IMR-90 (cell line): ENCODE measurements around the gene PPP1R9A. TPM values are rescaled to one million over a fixed set of nuclear protein-coding genes. Genes with fewer than 3 reads are reported as not detected.

Experiments used
- ATAC-seq: fragments of 200-7000 bp; cut with Tn5 transposase; 2 replicates; pipeline ENCODE4 v1.9.1; 2020; ENCODE audit warnings: low read depth, mild to moderate bottlenecking, moderate library complexity
- BruUV-seq: library from RNA; stranded (reverse); fragments of 400-500 nt; replicated peaks from 2 replicates; lab custom pipeline; 2021; lab: Mats Ljungman, UMichigan
- CTCF ChIA-PET: fragments of 300-600 bp; formaldehyde crosslinking; extraction: SDS; loops from one replicate; lab custom pipeline; 2021; ENCODE audit warnings: antibody characterized with exemption; lab: Yijun Ruan, JAX
- POLR2A ChIA-PET: fragments of 300-600 bp; sonication (Branson Sonifier 250); formaldehyde crosslinking; loops from one replicate; lab custom pipeline; 2022; ENCODE audit warnings: antibody characterized with exemption; ENCODE audit not compliant: unreplicated experiment; lab: Charles Lee
- DNase-seq: peaks from one replicate; pipeline ENCODE4 v3.0.0; 2013
- H2AFZ ChIP-seq: replicated peaks from 2 replicates; pipeline ENCODE3; 2013; ENCODE audit warnings: low read length, mild to moderate bottlenecking; ENCODE audit not compliant: poor library complexity
- H2AK5ac ChIP-seq: 2 replicates; pipeline ENCODE4 v1.6.1; 2013; ENCODE audit warnings: low read depth, low read length, inconsistent platforms
- H2AK9ac ChIP-seq: replicated peaks from 2 replicates; pipeline ENCODE3; 2013; ENCODE audit warnings: mild to moderate bottlenecking, low read depth, low read length, moderate library complexity; ENCODE audit not compliant: poor library complexity
- H2BK120ac ChIP-seq: 2 replicates; pipeline ENCODE4 v1.6.1; 2013; ENCODE audit warnings: low read depth, low read length, inconsistent platforms
- H2BK15ac ChIP-seq: 3 replicates; pipeline ENCODE4 v1.6.1; 2013; ENCODE audit warnings: low read depth, low read length, inconsistent platforms
- H2BK20ac ChIP-seq: 2 replicates; pipeline ENCODE4 v1.6.1; 2013; ENCODE audit warnings: low read depth, mild to moderate bottlenecking, inconsistent platforms, low read length, moderate library complexity
- H2BK5ac ChIP-seq: 2 replicates; pipeline ENCODE4 v1.6.1; 2013; ENCODE audit warnings: mild to moderate bottlenecking, low read depth, low read length, inconsistent platforms; ENCODE audit not compliant: poor library complexity, severe bottlenecking
- H3K14ac ChIP-seq: replicated peaks from 2 replicates; pipeline ENCODE4 v1.6.1; 2013; ENCODE audit warnings: low read depth, low read length, inconsistent platforms
- H3K18ac ChIP-seq: 2 replicates; pipeline ENCODE4 v1.6.1; 2013; ENCODE audit warnings: low read depth, low read length, control low read depth
- H3K23ac ChIP-seq: 2 replicates; pipeline ENCODE4 v1.6.1; 2013; ENCODE audit warnings: low read depth, low read length, inconsistent platforms
- H3K27ac ChIP-seq: 2 replicates; pipeline ENCODE4 v1.5.1; 2013; ENCODE audit warnings: mild to moderate bottlenecking, control low read depth, low read length; ENCODE audit not compliant: insufficient read depth
- H3K27me3 ChIP-seq: 2 replicates; pipeline ENCODE4 v1.6.1; 2013; ENCODE audit warnings: low read length; ENCODE audit not compliant: control insufficient read depth, insufficient read depth
- H3K36me3 ChIP-seq: 2 replicates; pipeline ENCODE4 v1.6.1; 2013; ENCODE audit warnings: low read length, mixed read lengths; ENCODE audit not compliant: control insufficient read depth, insufficient read depth
- H3K4ac ChIP-seq: 2 replicates; pipeline ENCODE4 v1.6.1; 2013; ENCODE audit warnings: low read depth, low read length, inconsistent platforms
- H3K4me1 ChIP-seq: 2 replicates; pipeline ENCODE4 v1.6.1; 2013; ENCODE audit warnings: low read length, mixed read lengths; ENCODE audit not compliant: control insufficient read depth, insufficient read depth
- H3K4me2 ChIP-seq: 2 replicates; pipeline ENCODE4 v1.6.1; 2013; ENCODE audit warnings: low read depth, mild to moderate bottlenecking, control low read depth, low read length, moderate library complexity
- H3K4me3 ChIP-seq: 2 replicates; pipeline ENCODE4 v1.5.1; 2013; ENCODE audit warnings: low read depth, mild to moderate bottlenecking, control low read depth, low read length, moderate library complexity; ENCODE audit not compliant: insufficient read depth
- H3K56ac ChIP-seq: 2 replicates; pipeline ENCODE4 v1.6.1; 2013; ENCODE audit warnings: low read length, inconsistent platforms; ENCODE audit not compliant: insufficient read depth; ENCODE audit errors: extremely low read depth
- H3K79me1 ChIP-seq, 2 experiments: 2 replicates each; pipeline ENCODE4 v1.6.1; 2013; ENCODE audit warnings: low read length in 2 of 2, inconsistent platforms in 1 of 2, low read depth in 1 of 2
- H3K9ac ChIP-seq: 2 replicates; pipeline ENCODE4 v1.6.1; 2013; ENCODE audit warnings: low read depth, low read length, control low read depth
- H3K9me1 ChIP-seq: 2 replicates; pipeline ENCODE4 v1.6.1; 2013; ENCODE audit warnings: low read length, inconsistent platforms; ENCODE audit not compliant: insufficient read depth
- H3K9me3 ChIP-seq: 2 replicates; pipeline ENCODE4 v1.6.1; 2013; ENCODE audit warnings: low read length; ENCODE audit not compliant: control insufficient read depth, insufficient read depth
- H4K20me1 ChIP-seq: 2 replicates; pipeline ENCODE4 v1.6.1; 2013; ENCODE audit warnings: low read length, inconsistent platforms; ENCODE audit not compliant: insufficient read depth
- H4K5ac ChIP-seq: 2 replicates; pipeline ENCODE4 v1.6.1; 2013; ENCODE audit warnings: mild to moderate bottlenecking, low read depth, low read length, control low read depth
- H4K8ac ChIP-seq, 2 experiments: 2 replicates each; pipeline ENCODE4 v1.6.1; 2013; ENCODE audit warnings: low read depth in 2 of 2, low read length in 2 of 2, control low read depth in 1 of 2, inconsistent platforms in 1 of 2
- H4K91ac ChIP-seq: 2 replicates; pipeline ENCODE4 v1.6.1; 2013; ENCODE audit warnings: low read depth, low read length, inconsistent platforms; ENCODE audit not compliant: insufficient read depth
- BHLHE40 ChIP-seq: fragments of 150-350 bp; IDR thresholded peaks from 2 replicates; pipeline ENCODE4 v1.6.1; 2016; ENCODE audit warnings: mild to moderate bottlenecking, low read depth, low read length
- CEBPB ChIP-seq: IDR thresholded peaks from 2 replicates; pipeline ENCODE4 v1.6.1; 2012; ENCODE audit warnings: low read depth, low read length, improper control_type of control experiment
- CHD1 ChIP-seq: IDR thresholded peaks from 2 replicates; pipeline ENCODE4 v1.6.1; 2012; ENCODE audit warnings: low read depth, low read length, improper control_type of control experiment
- CTCF ChIP-seq: conservative IDR thresholded peaks from 2 replicates; pipeline ENCODE4 v1.5.1; 2012; ENCODE audit warnings: mild to moderate bottlenecking, low read depth, low read length, improper control_type of control experiment
- FOS ChIP-seq: fragments of 150-350 bp; IDR thresholded peaks from 2 replicates; pipeline ENCODE4 v1.6.1; 2016; ENCODE audit warnings: low read depth, low read length
- MXI1 ChIP-seq: IDR thresholded peaks from 2 replicates; pipeline ENCODE4 v1.6.1; 2012; ENCODE audit warnings: low read depth, mild to moderate bottlenecking, low read length, moderate library complexity, borderline replicate concordance
- POLR2A ChIP-seq: IDR thresholded peaks from 2 replicates; pipeline ENCODE4 v1.6.1; 2012; ENCODE audit warnings: mild to moderate bottlenecking, low read depth, low read length
- RFX5 ChIP-seq: IDR thresholded peaks from 2 replicates; pipeline ENCODE4 v1.8.0; 2012; ENCODE audit warnings: low read depth, mild to moderate bottlenecking, low read length, moderate library complexity
- SMC3 ChIP-seq: fragments of 150-350 bp; IDR thresholded peaks from 2 replicates; pipeline ENCODE4 v1.6.1; 2016; ENCODE audit warnings: low read depth, mild to moderate bottlenecking, antibody characterized with exemption, low read length, moderate library complexity
- USF2 ChIP-seq: fragments of 150-350 bp; IDR thresholded peaks from 2 replicates; pipeline ENCODE4 v1.6.1; 2017; ENCODE audit warnings: mild to moderate bottlenecking, antibody characterized with exemption, low read length, low read depth
- WGBS, 2 experiments: methylation state at CpG; one replicate each; pipeline versions ENCODE4 v1.1.5 to v1.1.7; 2013; ENCODE audit warnings: missing lambda C conversion rate in 2 of 2; ENCODE audit not compliant: insufficient read length in 1 of 2; ENCODE audit errors: extremely low coverage in 2 of 2; 5-methylcytosine and 5-hydroxymethylcytosine counted together
- dilution Hi-C: fragments of 300-500 bp; cut with HindIII; formaldehyde crosslinking; loops from one replicate; pipeline ENCODE4 v1.14.3; 2018; ENCODE audit warnings: low sequenced_read_pairs; ENCODE audit not compliant: unreplicated experiment
- in situ Hi-C: fragments of 300-500 bp; cut with MboI; formaldehyde crosslinking; loops from 3 replicates; pipeline ENCODE4 v1.14.3; 2019; ENCODE audit warnings: low sequenced_read_pairs, inconsistent platforms, mixed read lengths
- intact Hi-C: fragments of 100-400 bp; cut with micrococcal nuclease; formaldehyde crosslinking; loops from 2 replicates; pipeline ENCODE4 v1.10.0; 2022
- polyA plus RNA-seq, 3 experiments: library from polyadenylated mRNA; depleted of rRNA; stranded (reverse); fragments of >200 nt; gene quantifications; 2 replicates each; pipeline ENCODE4 v1.2.3, GENCODE V29; 2012; ENCODE audit warnings: low replicate concordance in 1 of 3
- total RNA-seq: library from RNA; depleted of rRNA; stranded (reverse); fragments of >200 nt; gene quantifications from 2 replicates; pipeline ENCODE4 v1.2.3, GENCODE V29; 2012

PPP1R9A gene
- total and polyA plus RNA-seq, 2 of the 4 experiments (the other 2 are of a cell fraction), result not detected

- H3K4ac ChIP-seq, result no peak overlapping the region
Measured at GRCh38 chr7:95286096-95286495, 378.7 kb downstream of the PPP1R9A start.

More at GRCh38 chr7:95286096-95286495, 378.7 kb downstream of the PPP1R9A start:
- no peak overlapping the region for H2AK9ac ChIP-seq
- intact Hi-C loops, result no loop called here
- H3K9me1 ChIP-seq, result no peaks in the 10 kb centered on the region
- CTCF ChIA-PET, result no interaction called here
- H3K4me2 ChIP-seq, result no peak overlapping the region
- POLR2A ChIA-PET, result no interaction called here
- in situ Hi-C loops, result no loop called here
- H3K36me3 ChIP-seq, result no peaks in the 10 kb centered on the region
- H3K27ac ChIP-seq, result no peak overlapping the region
- no peaks in the 10 kb centered on the region for H3K9me3 ChIP-seq
- H2BK15ac ChIP-seq, result no peak overlapping the region
- H4K20me1 ChIP-seq, result no peaks in the 10 kb centered on the region
- no TSS peak for BruUV-seq
- no peaks in the 10 kb centered on the region for H3K79me1 ChIP-seq
- no peak overlapping the region for H4K91ac ChIP-seq
- no peak overlapping the region for H2BK5ac ChIP-seq
- no peak overlapping the region for H2BK120ac ChIP-seq
- H2AFZ ChIP-seq, result no peak overlapping the region
- no peak overlapping the region for H3K9ac ChIP-seq
- no peak overlapping the region for H4K8ac ChIP-seq
- dilution Hi-C loops, result no loop called here
- no peaks in the 10 kb centered on the region for H3K4me1 ChIP-seq
- no peak for DNase-seq
- ATAC-seq, result no peak
- H3K18ac ChIP-seq, result no peak overlapping the region
- H3K23ac ChIP-seq, result no peak overlapping the region
- no CpG with 5 or more reads among the region's 2 CpGs for WGBS, 2 experiments
- no peak overlapping the region for H3K4me3 ChIP-seq
- H3K56ac ChIP-seq, result no peak overlapping the region
- H4K5ac ChIP-seq, result no peak overlapping the region
- H3K14ac ChIP-seq, result no peak overlapping the region
- no peak overlapping the region for H2AK5ac ChIP-seq
- no peaks in the 10 kb centered on the region; the same call in none of the 2 replicates for H3K27me3 ChIP-seq
- no peak overlapping the region for H2BK20ac ChIP-seq
- TF ChIP-seq CEBPB, result no peak
- TF ChIP-seq RFX5, result no peak
- no peak for TF ChIP-seq MXI1
- no peak for TF ChIP-seq POLR2A
- TF ChIP-seq BHLHE40, result no peak
- TF ChIP-seq FOS, result no peak
- no peak for TF ChIP-seq SMC3
- no peak for TF ChIP-seq CHD1
- no peak for TF ChIP-seq CTCF
- TF ChIP-seq USF2, result no peak
